Panc1 (cell line): Measurements from ENCODE around the gene GP2. TPM values are rescaled to one million over a fixed set of nuclear protein-coding genes. Genes with fewer than 3 reads are reported as not detected.

Experiments used
- ATAC-seq: fragments of 200-7000 bp; cut with Tn5 transposase; 2 replicates; pipeline ENCODE4 v1.9.1; 2020; ENCODE audit warnings: mild to moderate bottlenecking, moderate library complexity
- BruUV-seq: library from RNA; stranded (reverse); fragments of 400-500 nt; replicated peaks from 2 replicates; lab custom pipeline; 2021; lab: Mats Ljungman, UMichigan
- CTCF ChIA-PET: fragments of 300-600 bp; sonication (Branson Sonifier 250); formaldehyde crosslinking; loops from one replicate; lab custom pipeline; 2022; ENCODE audit warnings: antibody characterized with exemption; lab: Charles Lee
- POLR2A ChIA-PET: fragments of 300-600 bp; sonication (Branson Sonifier 250); formaldehyde crosslinking; loops from one replicate; lab custom pipeline; 2022; ENCODE audit warnings: antibody characterized with exemption; lab: Charles Lee
- DNase-seq: peaks from one replicate; pipeline ENCODE4 v3.0.0-alpha.2; 2010; ENCODE audit warnings: low read depth, low spot score
- H3K27ac ChIP-seq: 2 replicates; pipeline ENCODE4 v1.5.1; 2011; ENCODE audit warnings: mild to moderate bottlenecking, low read length, inconsistent platforms
- H3K27me3 ChIP-seq: fragments of 200-500 bp; sonication (Bioruptor generic); 2 replicates; pipeline ENCODE4 v1.6.0; 2014; ENCODE audit warnings: low read length, inconsistent platforms; ENCODE audit not compliant: control insufficient read depth, insufficient read depth
- H3K36me3 ChIP-seq: fragments of 200-500 bp; sonication (Bioruptor generic); 2 replicates; pipeline ENCODE4 v1.5.1; 2014; ENCODE audit warnings: inconsistent platforms, mild to moderate bottlenecking, low read length, moderate library complexity; ENCODE audit not compliant: control insufficient read depth, insufficient read depth
- H3K4me1 ChIP-seq: 2 replicates; pipeline ENCODE4 v1.5.1; 2011; ENCODE audit warnings: inconsistent platforms, mild to moderate bottlenecking, low read length, moderate library complexity; ENCODE audit not compliant: control insufficient read depth, insufficient read depth
- H3K4me3 ChIP-seq, 2 experiments: 2 replicates each; pipeline ENCODE4 v1.5.1; 2011 to 2012; ENCODE audit warnings: low read depth in 2 of 2, low read length in 2 of 2, mild to moderate bottlenecking in 2 of 2, inconsistent platforms in 1 of 2, moderate library complexity in 1 of 2
- H3K9me3 ChIP-seq: fragments of 200-500 bp; sonication (Bioruptor generic); 2 replicates; pipeline ENCODE4 v1.5.1; 2014; ENCODE audit warnings: low read depth, mild to moderate bottlenecking, inconsistent platforms, low read length, moderate library complexity; ENCODE audit not compliant: control insufficient read depth, insufficient read depth
- CTCF ChIP-seq: fragments of 450-650 bp; IDR thresholded peaks from 2 replicates; pipeline ENCODE4 v1.5.1; 2017; ENCODE audit warnings: mild to moderate bottlenecking
- POLR2AphosphoS5 ChIP-seq: IDR thresholded peaks from 2 replicates; pipeline ENCODE4 v1.6.1; 2012; ENCODE audit warnings: mild to moderate bottlenecking, low read depth, low read length, moderate library complexity
- REST ChIP-seq, 2 experiments: IDR thresholded peaks; 2 replicates each; pipeline ENCODE4 v1.6.1; 2011 to 2012; ENCODE audit warnings: low read depth in 2 of 2, control low read depth in 1 of 2, low read length in 1 of 2, mild to moderate bottlenecking in 1 of 2, moderate library complexity in 1 of 2; ENCODE audit not compliant: insufficient read depth in 1 of 2
- SIN3A ChIP-seq: IDR thresholded peaks from 2 replicates; pipeline ENCODE4 v1.6.1; 2012; ENCODE audit warnings: low read depth, mild to moderate bottlenecking, low read length, moderate library complexity, borderline replicate concordance; ENCODE audit not compliant: insufficient read depth
- TCF7L2 ChIP-seq: IDR thresholded peaks from 2 replicates; pipeline ENCODE4 v1.6.1; 2011; ENCODE audit warnings: mild to moderate bottlenecking, low read depth, low read length, inconsistent platforms
- in situ Hi-C: cut with HindIII; loops from 2 replicates; pipeline ENCODE4 v1.10.0; 2016; ENCODE audit warnings: low sequenced_read_pairs, low pct_unique_long_range_greater_than_20kb
- intact Hi-C: fragments of 100-400 bp; cut with micrococcal nuclease; formaldehyde crosslinking; loops from one replicate; pipeline ENCODE4 v1.10.0; 2022; ENCODE audit not compliant: unreplicated experiment
- total RNA-seq: library from RNA; stranded (reverse); gene quantifications from one replicate; pipeline ENCODE4 v1.2.1, GENCODE V29; 2021; ENCODE audit not compliant: unreplicated experiment

The GP2 gene
- total RNA-seq, 1 experiment from 2014 or later = 5.8 TPM

DNA sequence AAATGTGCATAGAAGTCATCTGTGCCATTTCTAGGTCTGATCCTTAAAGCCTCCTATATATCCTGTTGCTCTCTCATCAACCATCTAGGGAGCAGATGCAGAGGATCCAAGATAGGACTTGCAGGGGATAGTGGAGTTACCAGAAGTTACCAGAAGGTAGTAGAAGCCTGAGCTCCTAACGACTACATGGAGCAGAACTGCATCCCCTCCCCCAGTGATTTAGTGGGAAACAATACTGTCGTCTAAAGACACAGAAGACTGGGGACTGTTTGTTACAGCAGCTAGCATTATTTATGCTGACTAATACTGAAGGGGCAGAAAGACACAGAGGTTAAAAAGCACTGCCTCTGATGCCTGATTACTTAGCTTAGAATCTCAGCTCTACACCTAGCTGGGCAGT lies 15.8 kb downstream of the GP2 start:
- Histone ChIP-seq H3K4me3 (no peak overlapping the region), H3K36me3 (no peaks in the 10 kb centered on the region), H3K9me3 (no peaks in the 10 kb centered on the region), H3K27ac (no peak overlapping the region), H3K27me3 (no peaks in the 10 kb centered on the region; the same call in 1 of the 2 replicates), H3K4me1 (no peaks in the 10 kb centered on the region)
- POLR2A ChIA-PET = no interaction called here
- intact Hi-C loops = no loop called here
- DNase-seq (no peak), ATAC-seq (no peak)
- in situ Hi-C loops = no loop called here
- TF ChIP-seq CTCF (no peak), POLR2AphosphoS5 (no peak), REST (IDR thresholded peaks at IDR 0.05; ENCODE audit: insufficient read depth in 1 of 2, low read depth in 2 of 2, low read length in 1 of 2) (no peak), SIN3A (no peak), TCF7L2 (no peak)
- CTCF ChIA-PET = no interaction called here
- no TSS peak for BruUV-seq

DNA sequence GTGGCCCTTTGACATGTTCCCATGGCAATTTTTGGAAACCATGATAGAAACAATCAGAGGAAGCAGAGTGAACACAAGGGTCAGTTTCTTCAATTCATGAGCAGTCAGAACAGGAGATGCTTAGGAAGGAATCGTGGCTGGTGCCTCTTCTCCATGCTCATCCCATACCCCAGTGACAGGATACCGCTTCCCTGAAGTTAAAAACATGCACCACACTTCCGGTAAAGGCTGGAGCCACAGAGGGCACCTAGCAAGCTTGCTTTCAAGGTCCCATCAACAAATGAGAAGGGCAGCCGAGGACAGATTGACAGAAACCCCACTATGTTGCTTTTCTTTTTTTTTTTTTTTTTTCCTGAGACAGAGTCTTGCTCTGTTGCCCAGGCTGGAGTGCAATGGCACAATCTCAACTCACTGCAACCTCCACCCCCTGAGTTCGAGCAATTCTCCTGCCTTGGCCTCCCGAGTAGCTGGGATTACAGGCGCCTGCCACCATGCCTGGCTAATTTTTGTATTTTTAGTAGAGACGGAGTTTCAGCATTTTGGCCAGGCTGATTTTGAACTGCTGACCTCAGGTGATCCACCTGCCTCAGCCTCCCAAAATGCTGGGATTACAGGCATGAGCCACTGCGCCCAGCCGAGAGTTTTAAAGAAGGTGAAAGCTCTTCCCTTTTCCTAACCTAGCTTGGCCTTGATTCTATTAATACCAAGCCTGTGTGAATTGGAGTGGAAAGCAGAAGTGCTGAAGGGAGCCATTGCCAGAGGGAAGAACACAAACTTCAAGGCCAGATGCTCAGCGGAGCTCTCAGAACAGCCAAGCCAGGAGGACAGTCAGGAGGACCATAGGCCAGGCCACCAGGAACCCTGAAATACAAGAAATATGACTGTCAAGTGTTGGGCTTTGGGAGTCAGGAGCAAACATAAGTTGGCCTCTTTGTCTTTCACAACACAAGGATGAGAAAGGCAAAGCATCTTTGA lies 16.6 kb downstream of the GP2 start:
- Histone ChIP-seq H3K9me3 (no peaks in the 10 kb centered on the region), H3K36me3 (no peaks in the 10 kb centered on the region), H3K27ac (no peak overlapping the region), H3K4me1 (no peaks in the 10 kb centered on the region), H3K4me3 (no peak overlapping the region), H3K27me3 (no peaks in the 10 kb centered on the region; the same call in 1 of the 2 replicates)
- in situ Hi-C loops (no loop called here), intact Hi-C loops (no loop called here)
- ATAC-seq (no peak), DNase-seq (no peak)
- no TSS peak for BruUV-seq
- ChIA-PET POLR2A (no interaction called here), CTCF (interaction anchor here (0.5 to 0.7 kb wide), 2 partner anchors 39 to 403 kb away, joined by 4 to 8 read pairs; no protein-coding TSS in a partner anchor)
- no peak for TF ChIP-seq CTCF
- no peak for TF ChIP-seq SIN3A
